Sigmoid colon (tissue), 7 donors: ENCODE data around the gene ELMO1. TPM values are rescaled to one million over a fixed set of nuclear protein-coding genes. Genes with fewer than 3 reads are reported as not detected.
A peak's percentile ranks its signal among the peaks of the same experiment; 100 is the strongest.

Experiments
- DNase-seq: peaks from one replicate; pipeline ENCODE4 v3.0.0-alpha.2; 2019
- H3K27ac ChIP-seq, 4 donors: fragments of 200-600 bp; sonication (generic); one replicate each; pipeline ENCODE4 v1.5.1; 2016 to 2019; ENCODE audit warnings: mild to moderate bottlenecking in 1 of 4
- H3K27me3 ChIP-seq, 3 donors: fragments of 200-600 bp; sonication (generic); one replicate each; pipeline ENCODE4 v1.5.1; 2019; ENCODE audit warnings: mild to moderate bottlenecking in 1 of 3
- H3K36me3 ChIP-seq, 4 donors: fragments of 200-600 bp; sonication (generic); one replicate each; pipeline ENCODE4 v1.5.1; 2016 to 2019
- H3K4me1 ChIP-seq, 4 donors: fragments of 200-600 bp; sonication (generic); one replicate each; pipeline ENCODE4 v1.5.1; 2017 to 2019
- H3K4me3 ChIP-seq, 4 donors: fragments of 200-600 bp; sonication (generic); one replicate each; pipeline ENCODE4 v1.5.1; 2017 to 2019; ENCODE audit warnings: mild to moderate bottlenecking in 2 of 4, moderate library complexity in 1 of 4
- H3K9me3 ChIP-seq, 4 donors: fragments of 200-600 bp in 3 of 4; sonication (generic) in 3 of 4; one replicate each; pipeline versions ENCODE4 v1.5.1 to v1.6.1; 2013 to 2019
- EP300 ChIP-seq, 4 donors: sonication (generic); formaldehyde crosslinking; IDR thresholded peaks; one replicate each; pipeline ENCODE4 v1.6.1; 2017; ENCODE audit warnings: antibody characterized with exemption in 4 of 4
- POLR2A ChIP-seq, 2 donors: fragments of 450-650 bp; IDR thresholded peaks; one replicate each; pipeline ENCODE4 v1.6.1; 2016; ENCODE audit warnings: antibody characterized with exemption in 2 of 2, mild to moderate bottlenecking in 2 of 2, moderate library complexity in 2 of 2
- POLR2AphosphoS5 ChIP-seq, 4 donors: sonication (generic); formaldehyde crosslinking; IDR thresholded peaks; one replicate each; pipeline ENCODE4 v1.6.1; 2017; ENCODE audit warnings: antibody characterized with exemption in 4 of 4
- WGBS, 2 donors: extraction: QIAGEN DNeasy Blood & Tissue Kit; methylation state at CpG; one replicate each; pipeline ENCODE4 v1.1.7; 2013; 5-methylcytosine and 5-hydroxymethylcytosine counted together
- intact Hi-C: fragments of 100-400 bp; cut with DNase I; formaldehyde crosslinking; loops from one replicate; pipeline ENCODE4 v1.15.1; 2023
- polyA plus RNA-seq, 3 donors: library from polyadenylated mRNA; stranded (reverse); fragments of 200-250 nt; gene quantifications; one replicate each; pipeline ENCODE4 v1.2.3, GENCODE V29; 2013
- total RNA-seq, 4 donors: library from RNA; depleted of rRNA; stranded (reverse); fragments of >200 nt; gene quantifications; one replicate each; pipeline ENCODE4 v1.1.0, GENCODE V29; 2016
- TF ChIP-seq, protein P1 (sequence below), 4 experiments: fragments of 450-650 bp in 3 of 4; fragments of 200-600 bp in 1 of 4; IDR thresholded peaks; one replicate each; pipeline ENCODE4 v1.5.1; 2016 to 2019; ENCODE audit warnings: antibody characterized with exemption in 4 of 4, mild to moderate bottlenecking in 3 of 4, moderate library complexity in 2 of 4
- donor health status: healthy with polysubstance abuse.
- donor health status: Bipolar disorder and iron deficiency.
- donor health status: healthy.

The ELMO1 gene
- total and polyA plus RNA-seq, 7 donors, result 2.3 to 63.1 (median 33.9) TPM

DNA sequence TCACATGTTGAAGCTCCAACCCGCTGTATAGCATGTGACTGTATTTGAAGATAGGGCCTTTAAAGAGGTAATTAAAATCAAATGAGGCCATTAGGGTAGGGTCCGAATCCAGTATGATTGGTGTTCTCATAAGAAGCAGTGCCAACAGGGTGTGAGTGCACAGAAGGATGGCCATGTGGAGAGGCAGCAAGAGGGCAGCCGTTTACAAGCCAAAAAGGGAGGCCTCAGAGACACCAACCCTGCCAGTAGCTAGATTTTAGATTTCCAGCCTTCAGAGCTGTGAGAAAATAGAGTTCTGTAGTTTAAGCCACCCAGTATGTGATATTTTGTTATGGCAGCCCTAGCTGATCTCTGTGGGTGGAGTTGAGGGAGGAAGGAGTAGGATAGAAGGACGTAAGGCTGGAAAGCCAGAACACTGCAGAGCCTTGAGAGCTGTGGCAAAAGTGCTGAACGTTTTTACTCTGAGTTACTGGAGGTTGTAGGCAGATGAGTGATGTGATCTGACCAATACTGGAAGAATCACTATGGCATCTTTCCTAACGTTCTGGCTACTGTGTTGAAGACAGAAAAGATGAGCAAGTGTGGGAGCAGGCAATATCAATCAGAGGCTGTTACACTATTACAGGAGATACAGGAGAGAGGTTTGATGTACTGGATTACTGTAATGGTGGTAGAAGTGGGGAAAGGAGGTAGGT, 334.9 kb downstream of the ELMO1 start:
- Histone ChIP-seq H3K9me3 (no peaks in the 10 kb centered on the region), H3K27ac (no peak overlapping the region), H3K27me3 (no peaks in the 10 kb centered on the region), H3K4me3 (no peak overlapping the region), H3K4me1 (peaks cover 0 to 16% (median 11%) of the 10 kb centered on the region in 4 donors), H3K36me3 (no peaks in the 10 kb centered on the region)
- no peak for DNase-seq
- TF ChIP-seq POLR2A (IDR thresholded peaks at IDR 0.05) (no peak), EP300 (IDR thresholded peaks at IDR 0.05) (no peak), POLR2AphosphoS5 (IDR thresholded peaks at IDR 0.05) (no peak)
- TF ChIP-seq, protein P1, sequence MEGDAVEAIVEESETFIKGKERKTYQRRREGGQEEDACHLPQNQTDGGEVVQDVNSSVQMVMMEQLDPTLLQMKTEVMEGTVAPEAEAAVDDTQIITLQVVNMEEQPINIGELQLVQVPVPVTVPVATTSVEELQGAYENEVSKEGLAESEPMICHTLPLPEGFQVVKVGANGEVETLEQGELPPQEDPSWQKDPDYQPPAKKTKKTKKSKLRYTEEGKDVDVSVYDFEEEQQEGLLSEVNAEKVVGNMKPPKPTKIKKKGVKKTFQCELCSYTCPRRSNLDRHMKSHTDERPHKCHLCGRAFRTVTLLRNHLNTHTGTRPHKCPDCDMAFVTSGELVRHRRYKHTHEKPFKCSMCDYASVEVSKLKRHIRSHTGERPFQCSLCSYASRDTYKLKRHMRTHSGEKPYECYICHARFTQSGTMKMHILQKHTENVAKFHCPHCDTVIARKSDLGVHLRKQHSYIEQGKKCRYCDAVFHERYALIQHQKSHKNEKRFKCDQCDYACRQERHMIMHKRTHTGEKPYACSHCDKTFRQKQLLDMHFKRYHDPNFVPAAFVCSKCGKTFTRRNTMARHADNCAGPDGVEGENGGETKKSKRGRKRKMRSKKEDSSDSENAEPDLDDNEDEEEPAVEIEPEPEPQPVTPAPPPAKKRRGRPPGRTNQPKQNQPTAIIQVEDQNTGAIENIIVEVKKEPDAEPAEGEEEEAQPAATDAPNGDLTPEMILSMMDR (IDR thresholded peaks at IDR 0.05), result no peak
- intact Hi-C loops, result no loop called here
- 89 to 92% methylated on average over 6 of the region's 6 CpGs for WGBS, 2 donors

DNA sequence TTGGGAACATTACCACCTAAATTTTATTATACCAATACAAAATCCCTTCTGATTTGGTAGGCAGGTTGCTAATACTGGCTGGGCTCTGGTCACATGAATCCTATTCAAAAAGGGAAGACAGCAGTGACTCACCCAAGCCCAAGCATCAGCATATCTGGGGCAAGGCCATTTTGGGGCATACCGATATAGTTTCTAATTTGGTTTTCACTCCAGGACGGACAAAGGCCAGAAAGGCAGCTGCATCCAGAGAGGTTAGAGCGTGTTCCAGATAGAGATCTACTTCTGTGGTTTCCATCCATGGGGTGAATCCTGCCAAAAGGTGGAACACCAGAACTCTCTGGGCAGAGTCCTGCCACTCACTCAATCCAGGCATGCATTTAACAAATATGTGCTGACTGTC, 335.8 kb downstream of the ELMO1 start:
- Histone ChIP-seq H3K4me3 (no peak overlapping the region), H3K27ac (no peak overlapping the region), H3K36me3 (no peaks in the 10 kb centered on the region), H3K9me3 (no peaks in the 10 kb centered on the region), H3K4me1 (peaks cover 0 to 18% (median 14%) of the 10 kb centered on the region in 4 donors), H3K27me3 (no peaks in the 10 kb centered on the region)
- TF ChIP-seq POLR2A (IDR thresholded peaks at IDR 0.05) (no peak), EP300 (IDR thresholded peaks at IDR 0.05) (no peak)
- WGBS, 2 donors, result 97% methylated on average over 3 of the region's 3 CpGs
- no peak for DNase-seq
- intact Hi-C loops, result no loop called here

DNA sequence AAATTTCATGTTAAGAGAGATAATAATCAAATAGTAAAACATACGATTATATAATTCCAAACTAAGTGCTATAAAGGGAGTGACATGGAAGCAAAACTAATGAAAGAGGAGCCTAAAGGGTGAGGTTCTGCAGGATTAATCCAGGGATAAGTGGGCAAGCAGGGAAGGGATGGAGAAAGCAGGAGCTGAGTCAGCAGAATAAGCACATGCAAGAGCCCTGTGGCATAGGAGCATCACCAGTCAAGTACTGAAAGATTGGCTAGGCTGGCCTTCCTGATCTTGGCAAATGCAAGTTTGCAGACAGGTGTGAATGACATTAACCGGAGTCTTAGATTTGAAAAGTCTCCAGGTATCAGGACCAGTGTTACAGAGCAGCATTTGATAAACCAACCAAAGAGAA, 336.4 kb downstream of the ELMO1 start:
- Histone ChIP-seq H3K9me3 (no peaks in the 10 kb centered on the region), H3K27me3 (no peaks in the 10 kb centered on the region), H3K27ac (no peak overlapping the region), H3K4me1 (peaks cover 0 to 18% (median 12%) of the 10 kb centered on the region in 4 donors), H3K36me3 (no peaks in the 10 kb centered on the region), H3K4me3 (no peak overlapping the region)
- TF ChIP-seq EP300 (IDR thresholded peaks at IDR 0.05) (no peak), POLR2AphosphoS5 (IDR thresholded peaks at IDR 0.05) (no peak), POLR2A (IDR thresholded peaks at IDR 0.05) (no peak)
- TF ChIP-seq, protein P1 (IDR thresholded peaks at IDR 0.05), result no peak
- intact Hi-C loops, result no loop called here
- DNase-seq, result no peak
- WGBS, 2 donors, result 96% methylated on average over 2 of the region's 2 CpGs

DNA sequence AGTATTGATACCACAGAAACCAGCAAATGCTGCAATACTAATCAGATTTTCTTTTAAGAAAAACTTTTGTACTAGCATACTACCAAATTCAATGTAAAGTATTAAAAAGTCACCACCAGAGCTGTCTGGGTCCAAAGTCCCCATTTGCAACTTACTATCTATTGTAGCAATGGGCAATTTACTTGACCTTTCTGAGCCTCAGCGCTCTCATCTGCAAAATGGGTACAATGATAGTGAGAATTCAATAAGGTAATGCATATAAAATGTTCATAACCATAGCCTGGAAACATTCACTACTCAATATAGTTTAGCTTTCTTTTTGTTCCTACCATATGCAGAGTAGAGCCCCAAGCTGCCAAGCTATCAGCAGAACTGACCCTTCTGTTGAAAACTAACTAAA, 337.2 kb downstream of the ELMO1 start:
- Histone ChIP-seq H3K4me3 (no peak overlapping the region), H3K36me3 (no peaks in the 10 kb centered on the region), H3K4me1 (peaks cover 0 to 18% (median 12%) of the 10 kb centered on the region in 4 donors), H3K27ac (no peak overlapping the region), H3K27me3 (no peaks in the 10 kb centered on the region), H3K9me3 (no peaks in the 10 kb centered on the region)
- intact Hi-C loops, result no loop called here
- TF ChIP-seq POLR2A (IDR thresholded peaks at IDR 0.05) (no peak), EP300 (IDR thresholded peaks at IDR 0.05) (no peak), POLR2AphosphoS5 (IDR thresholded peaks at IDR 0.05) (no peak)
- TF ChIP-seq, protein P1 (IDR thresholded peaks at IDR 0.05), result no peak
- no peak for DNase-seq
- 97 to 98% methylated on average over 1 of the region's 1 CpG for WGBS, 2 donors

DNA sequence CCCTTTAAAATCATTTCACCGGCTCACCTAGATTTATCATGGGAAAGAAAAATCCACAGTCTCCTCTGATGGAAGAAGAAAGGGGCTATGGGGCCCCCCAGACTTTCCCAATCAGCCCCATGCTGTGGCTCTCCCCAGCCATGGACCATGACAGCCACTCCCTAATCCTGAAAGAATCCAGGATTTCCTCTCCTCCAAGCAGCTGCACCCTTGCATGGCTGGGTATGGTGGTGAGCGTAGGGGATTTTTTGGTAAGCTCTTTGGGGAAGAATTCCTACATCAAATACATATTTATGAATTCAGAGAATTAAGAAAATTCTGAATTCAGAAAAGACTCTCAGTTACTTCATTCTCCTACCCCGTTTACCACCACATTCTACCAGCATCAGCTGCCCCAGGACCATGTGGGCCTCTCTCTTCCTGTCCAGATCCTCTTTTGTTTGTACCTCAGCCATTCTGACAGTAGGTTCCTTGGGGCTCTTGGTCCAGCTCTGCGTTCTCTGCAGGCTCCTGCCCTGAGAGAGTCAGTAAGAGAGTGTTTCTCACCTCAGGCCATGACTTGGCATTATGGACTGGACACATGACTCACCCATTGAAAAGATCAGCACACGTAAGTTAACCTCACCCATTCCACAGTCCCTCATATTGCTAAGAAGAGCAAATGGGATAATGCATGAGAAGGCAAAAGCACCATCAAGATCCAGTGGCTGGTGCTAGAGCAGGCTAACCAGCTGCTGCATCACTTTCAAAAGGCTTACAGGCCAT, 337.8 kb downstream of the ELMO1 start:
- no peaks in the 10 kb centered on the region for H3K27me3 ChIP-seq
- H3K27ac ChIP-seq, result peak overlapping the region in 1 of 4 donors; percentile 73
- no peak for DNase-seq
- H3K9me3 ChIP-seq, result no peaks in the 10 kb centered on the region
- intact Hi-C loops, result no loop called here
- H3K36me3 ChIP-seq, result no peaks in the 10 kb centered on the region
- no peak for TF ChIP-seq POLR2AphosphoS5 (IDR thresholded peaks at IDR 0.05)
- no peak for TF ChIP-seq POLR2A (IDR thresholded peaks at IDR 0.05)
- TF ChIP-seq EP300 (IDR thresholded peaks at IDR 0.05), result no peak
- TF ChIP-seq, protein P1 (IDR thresholded peaks at IDR 0.05), result no peak
- WGBS, 2 donors, result 92 to 97% methylated on average over 5 of the region's 5 CpGs
- no peak overlapping the region for H3K4me3 ChIP-seq
- peaks cover 0 to 18% (median 12%) of the 10 kb centered on the region in 4 donors for H3K4me1 ChIP-seq
